ENCODE results near the gene P2RY2.

DNA sequence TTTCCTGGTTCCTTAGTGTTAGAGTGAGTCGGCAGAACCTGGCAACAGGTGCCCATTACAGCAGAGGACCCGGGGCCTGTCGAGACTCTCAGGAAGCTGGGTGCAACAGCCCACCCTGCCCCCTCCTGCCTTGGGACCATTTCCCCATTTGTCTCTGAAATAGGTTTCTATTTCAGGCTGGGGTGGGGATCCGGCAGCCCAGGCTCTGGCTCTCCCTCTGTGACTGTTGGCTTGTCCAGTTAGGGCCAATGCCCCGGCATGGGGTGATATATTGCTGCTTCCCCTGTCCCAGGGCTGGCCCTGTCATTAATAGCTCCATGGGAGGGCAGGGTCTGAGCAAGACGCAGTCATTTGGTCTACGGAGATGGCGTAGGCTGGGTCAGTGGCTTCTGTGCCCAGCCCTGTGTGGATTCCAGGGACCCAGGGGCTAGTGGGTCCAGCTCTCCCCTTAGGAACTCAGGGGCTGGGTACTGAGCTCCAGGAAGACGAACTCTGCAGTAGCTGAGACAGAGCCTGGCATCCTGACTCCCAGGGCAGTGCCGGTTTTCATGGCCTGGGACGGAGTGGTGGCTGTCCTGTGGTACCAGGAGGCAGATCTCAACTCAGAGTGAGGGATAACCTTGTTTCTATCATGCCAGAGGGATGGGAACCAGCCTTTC, 56.8 kb downstream of the P2RY2 start:
- TF ChIP-seq, protein P1, sequence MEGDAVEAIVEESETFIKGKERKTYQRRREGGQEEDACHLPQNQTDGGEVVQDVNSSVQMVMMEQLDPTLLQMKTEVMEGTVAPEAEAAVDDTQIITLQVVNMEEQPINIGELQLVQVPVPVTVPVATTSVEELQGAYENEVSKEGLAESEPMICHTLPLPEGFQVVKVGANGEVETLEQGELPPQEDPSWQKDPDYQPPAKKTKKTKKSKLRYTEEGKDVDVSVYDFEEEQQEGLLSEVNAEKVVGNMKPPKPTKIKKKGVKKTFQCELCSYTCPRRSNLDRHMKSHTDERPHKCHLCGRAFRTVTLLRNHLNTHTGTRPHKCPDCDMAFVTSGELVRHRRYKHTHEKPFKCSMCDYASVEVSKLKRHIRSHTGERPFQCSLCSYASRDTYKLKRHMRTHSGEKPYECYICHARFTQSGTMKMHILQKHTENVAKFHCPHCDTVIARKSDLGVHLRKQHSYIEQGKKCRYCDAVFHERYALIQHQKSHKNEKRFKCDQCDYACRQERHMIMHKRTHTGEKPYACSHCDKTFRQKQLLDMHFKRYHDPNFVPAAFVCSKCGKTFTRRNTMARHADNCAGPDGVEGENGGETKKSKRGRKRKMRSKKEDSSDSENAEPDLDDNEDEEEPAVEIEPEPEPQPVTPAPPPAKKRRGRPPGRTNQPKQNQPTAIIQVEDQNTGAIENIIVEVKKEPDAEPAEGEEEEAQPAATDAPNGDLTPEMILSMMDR (conservative IDR thresholded peaks at IDR 0.05; ENCODE audit: low read length) = no peak
- TF ChIP-seq EZH2phosphoT487 (IDR thresholded peaks at IDR 0.05; ENCODE audit: borderline replicate concordance, low read depth, low read length) = no peak

All from OCI-LY7 (cell line).